ENCODE results near the gene ZNF516.

ZNF516 gene

DNA sequence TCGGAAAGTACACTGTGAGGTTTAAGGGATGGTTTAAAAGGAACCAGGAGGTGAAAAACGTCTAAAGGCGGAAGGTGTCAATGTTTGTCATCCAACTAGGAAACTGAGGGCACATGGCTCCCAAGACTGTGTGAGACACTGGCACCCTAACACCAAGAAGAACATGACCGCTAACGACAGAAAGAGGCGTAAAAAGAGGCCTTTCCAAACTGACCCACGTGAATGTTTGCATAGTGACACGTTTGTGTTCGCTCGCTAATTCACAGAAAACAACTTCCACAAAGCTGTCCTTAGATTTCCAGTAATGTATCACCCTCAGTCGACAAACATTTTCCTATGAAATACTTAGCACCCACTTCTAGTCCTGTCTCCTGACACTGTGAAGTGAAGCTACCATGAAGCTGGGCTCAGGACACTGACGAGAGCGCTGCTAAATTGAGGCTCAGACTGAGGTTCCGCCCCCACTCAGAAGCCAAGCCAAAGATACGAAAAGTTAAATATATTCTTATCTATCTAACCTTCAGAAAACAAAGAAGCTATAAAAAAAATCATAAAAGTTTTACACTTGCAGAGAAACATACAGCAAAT, 86.5 kb downstream of the ZNF516 start:
- in situ Hi-C loops (cut with MboI; ENCODE audit: low pct_unique_long_range_greater_than_20kb, low sequenced_read_pairs, unreplicated experiment): loop anchor here (10.0 kb wide), 1 partner anchor 296 kb away; no protein-coding TSS in a partner anchor
- DNase-seq (ENCODE audit: low spot score): no peak
- TF ChIP-seq, protein P1, sequence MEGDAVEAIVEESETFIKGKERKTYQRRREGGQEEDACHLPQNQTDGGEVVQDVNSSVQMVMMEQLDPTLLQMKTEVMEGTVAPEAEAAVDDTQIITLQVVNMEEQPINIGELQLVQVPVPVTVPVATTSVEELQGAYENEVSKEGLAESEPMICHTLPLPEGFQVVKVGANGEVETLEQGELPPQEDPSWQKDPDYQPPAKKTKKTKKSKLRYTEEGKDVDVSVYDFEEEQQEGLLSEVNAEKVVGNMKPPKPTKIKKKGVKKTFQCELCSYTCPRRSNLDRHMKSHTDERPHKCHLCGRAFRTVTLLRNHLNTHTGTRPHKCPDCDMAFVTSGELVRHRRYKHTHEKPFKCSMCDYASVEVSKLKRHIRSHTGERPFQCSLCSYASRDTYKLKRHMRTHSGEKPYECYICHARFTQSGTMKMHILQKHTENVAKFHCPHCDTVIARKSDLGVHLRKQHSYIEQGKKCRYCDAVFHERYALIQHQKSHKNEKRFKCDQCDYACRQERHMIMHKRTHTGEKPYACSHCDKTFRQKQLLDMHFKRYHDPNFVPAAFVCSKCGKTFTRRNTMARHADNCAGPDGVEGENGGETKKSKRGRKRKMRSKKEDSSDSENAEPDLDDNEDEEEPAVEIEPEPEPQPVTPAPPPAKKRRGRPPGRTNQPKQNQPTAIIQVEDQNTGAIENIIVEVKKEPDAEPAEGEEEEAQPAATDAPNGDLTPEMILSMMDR (IDR thresholded peaks at IDR 0.05; ENCODE audit: extremely low read depth, insufficient read depth, missing control alignments): no peak

DNA sequence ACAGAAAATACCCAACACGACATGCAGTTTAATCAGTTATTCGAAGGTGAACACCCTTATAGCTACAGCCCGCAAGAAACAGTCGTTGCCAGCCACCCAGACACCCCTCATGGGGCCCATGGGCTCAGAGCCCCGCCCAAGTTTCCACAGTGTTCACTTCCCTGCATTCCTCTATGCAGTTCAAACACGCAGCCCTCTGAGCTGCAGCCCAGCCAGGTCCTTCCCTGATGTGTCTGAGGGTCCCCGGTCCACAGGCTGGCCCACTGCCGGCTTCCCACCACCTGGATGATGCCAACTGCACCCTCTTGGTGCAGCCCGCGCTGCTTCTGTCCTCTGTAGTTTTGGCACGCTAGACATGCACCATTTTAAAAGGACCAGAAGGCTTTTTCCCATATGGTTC, 87.4 kb downstream of the ZNF516 start:
- DNase-seq (ENCODE audit: low spot score): no peak
- in situ Hi-C loops (cut with MboI; ENCODE audit: low pct_unique_long_range_greater_than_20kb, low sequenced_read_pairs, unreplicated experiment): loop anchor here (10.0 kb wide), 1 partner anchor 297 kb away; no protein-coding TSS in a partner anchor
- TF ChIP-seq, protein P1 (IDR thresholded peaks at IDR 0.05; ENCODE audit: extremely low read depth, insufficient read depth, missing control alignments): no peak

DNA sequence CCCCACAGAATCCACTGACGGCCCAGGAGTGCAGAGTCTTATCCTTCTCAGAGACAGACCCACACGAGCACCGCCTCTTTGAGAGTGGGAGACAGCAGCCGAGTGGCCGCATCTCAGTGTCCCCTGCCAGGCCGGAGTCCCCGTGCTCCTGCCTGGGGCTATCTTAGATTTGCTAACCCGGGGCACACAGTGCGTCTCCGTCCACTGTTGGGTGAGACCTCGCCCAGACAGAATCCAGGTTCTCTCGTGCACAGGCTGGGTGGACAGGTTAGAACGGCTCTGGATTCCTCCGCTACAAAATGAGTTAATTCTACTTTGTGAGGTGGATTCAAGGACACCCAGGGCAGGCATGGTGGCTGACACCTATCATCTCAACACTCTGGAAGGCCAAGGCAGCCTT, 88.3 kb downstream of the ZNF516 start:
- in situ Hi-C loops (cut with MboI; ENCODE audit: low pct_unique_long_range_greater_than_20kb, low sequenced_read_pairs, unreplicated experiment): loop anchor here (10.0 kb wide), 1 partner anchor 298 kb away; no protein-coding TSS in a partner anchor
- TF ChIP-seq, protein P1 (IDR thresholded peaks at IDR 0.05; ENCODE audit: extremely low read depth, insufficient read depth, missing control alignments): no peak
- DNase-seq (ENCODE audit: low spot score): no peak

DNA sequence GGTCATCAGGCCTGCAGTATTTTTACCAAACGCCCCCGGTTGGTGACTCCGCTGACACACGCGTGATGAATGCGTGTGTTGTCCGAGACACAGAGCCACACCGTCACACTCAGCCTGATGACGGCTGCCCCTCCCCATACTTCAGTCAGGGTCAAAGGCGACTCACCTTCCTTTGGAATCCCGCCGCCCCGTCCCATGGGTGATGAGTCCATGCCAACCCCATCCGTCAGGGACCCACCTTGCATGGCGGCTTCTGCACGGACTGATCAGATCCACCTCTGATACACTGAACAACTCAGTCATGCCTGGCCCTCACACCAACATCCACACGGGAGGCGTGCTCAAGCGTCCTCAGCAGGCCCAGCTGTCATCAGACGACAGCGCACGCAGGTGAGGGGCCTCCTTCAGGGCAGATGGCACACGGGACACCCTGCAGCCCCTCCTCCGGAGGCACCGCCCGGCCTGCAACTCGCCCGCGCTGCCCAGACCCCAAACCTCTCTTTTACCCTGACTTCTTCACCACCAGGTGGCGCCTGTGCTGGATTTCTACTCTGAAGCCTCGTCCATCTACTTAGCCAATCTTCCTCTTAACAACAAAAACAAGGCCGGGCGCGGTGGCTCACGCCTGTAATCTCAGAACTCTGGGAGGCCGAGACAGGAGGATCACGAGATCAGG, 89.2 kb downstream of the ZNF516 start:
- peak; percentile 72 for DNase-seq (ENCODE audit: low spot score)
- TF ChIP-seq, protein P1 (IDR thresholded peaks at IDR 0.05; ENCODE audit: extremely low read depth, insufficient read depth, missing control alignments): peak; percentile 58
- in situ Hi-C loops (cut with MboI; ENCODE audit: low pct_unique_long_range_greater_than_20kb, low sequenced_read_pairs, unreplicated experiment): loop anchor here (10.0 kb wide), 1 partner anchor 299 kb away; no protein-coding TSS in a partner anchor

DNA sequence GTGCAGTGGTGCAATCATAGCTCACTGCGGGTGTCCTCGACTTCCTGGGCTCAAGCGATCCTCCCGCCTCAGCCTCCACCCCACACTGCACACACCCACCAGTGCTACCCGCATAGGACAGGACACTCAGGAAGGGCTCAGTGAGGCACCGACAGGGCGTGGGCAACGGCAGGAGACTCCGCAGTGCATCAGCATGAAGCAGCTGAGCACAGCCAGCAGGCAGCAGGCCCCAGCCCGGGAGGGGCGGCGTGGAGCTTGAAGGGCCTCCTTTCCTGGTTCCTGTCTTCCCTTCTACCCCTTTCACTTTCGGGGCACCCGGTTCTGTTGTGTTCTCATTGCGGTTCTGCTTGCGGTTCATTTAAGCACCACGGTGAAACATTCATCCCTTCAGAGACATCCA, 89.8 kb downstream of the ZNF516 start:
- TF ChIP-seq, protein P1 (IDR thresholded peaks at IDR 0.05; ENCODE audit: extremely low read depth, insufficient read depth, missing control alignments): no peak
- in situ Hi-C loops (cut with MboI; ENCODE audit: low pct_unique_long_range_greater_than_20kb, low sequenced_read_pairs, unreplicated experiment): loop anchor here (10.0 kb wide), 1 partner anchor 300 kb away; no protein-coding TSS in a partner anchor
- DNase-seq (ENCODE audit: low spot score): no peak

DNA sequence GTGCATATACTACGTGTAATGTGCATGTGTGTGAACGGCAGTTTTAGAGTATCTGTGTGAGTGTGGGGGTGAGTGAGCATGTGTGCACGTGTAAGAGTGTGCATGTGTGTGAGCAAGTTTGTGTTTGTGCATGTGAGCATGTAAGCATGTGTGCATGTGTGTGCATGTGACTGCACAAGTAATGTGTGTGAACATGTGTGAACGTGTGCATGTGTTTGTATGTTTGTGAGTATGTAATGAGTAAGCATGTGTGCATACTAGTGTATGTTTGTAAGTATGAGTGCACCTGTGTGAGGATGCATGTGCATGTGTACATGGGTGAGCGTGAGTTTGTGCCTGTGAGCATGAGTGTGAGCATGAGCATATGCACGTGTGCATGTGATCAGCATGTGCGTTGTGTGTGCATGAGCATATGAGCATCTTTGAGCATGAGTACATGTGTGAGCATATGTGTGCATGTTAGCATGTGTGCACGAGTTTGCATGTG, 90.7 kb downstream of the ZNF516 start:
- DNase-seq (ENCODE audit: low spot score): no peak
- TF ChIP-seq, protein P1 (IDR thresholded peaks at IDR 0.05; ENCODE audit: extremely low read depth, insufficient read depth, missing control alignments): no peak
- in situ Hi-C loops (cut with MboI; ENCODE audit: low pct_unique_long_range_greater_than_20kb, low sequenced_read_pairs, unreplicated experiment): loop anchor here (10.0 kb wide), 1 partner anchor 300 kb away; no protein-coding TSS in a partner anchor

Measured in GM13977 (cell line).